Loucy (cell line): ENCODE data around the gene RAB5IF.

Source experiments
- H2AFZ ChIP-seq: fragments of 200-600 bp; sonication (generic); 2 replicates; pipeline ENCODE4 v1.6.0; 2016; ENCODE audit warnings: antibody characterized with exemption, mild to moderate bottlenecking, low read length, moderate library complexity
- H3F3A ChIP-seq: fragments of 200-600 bp; 2 replicates; pipeline ENCODE4 v1.6.0; 2016; ENCODE audit warnings: antibody characterized with exemption, low read depth, mild to moderate bottlenecking
- H3K27me3 ChIP-seq: fragments of 200-600 bp; sonication (generic); 2 replicates; pipeline ENCODE4 v1.6.1; 2014; ENCODE audit warnings: low read length, mild to moderate bottlenecking; ENCODE audit not compliant: insufficient read depth, poor library complexity, severe bottlenecking
- H3K36me3 ChIP-seq: fragments of 200-600 bp; sonication (generic); 2 replicates; pipeline ENCODE4 v1.6.1; 2016; ENCODE audit warnings: low read length; ENCODE audit not compliant: insufficient read depth
- H3K4me1 ChIP-seq: fragments of 200-600 bp; sonication (generic); 2 replicates; pipeline ENCODE4 v1.5.1; 2014; ENCODE audit warnings: low read length, mild to moderate bottlenecking; ENCODE audit not compliant: insufficient read depth, poor library complexity, severe bottlenecking
- H3K4me2 ChIP-seq: fragments of 200-600 bp; sonication (generic); 2 replicates; pipeline ENCODE4 v1.6.0; 2014; ENCODE audit warnings: antibody characterized with exemption, low read length, low read depth, mild to moderate bottlenecking; ENCODE audit not compliant: poor library complexity, severe bottlenecking
- H3K4me3 ChIP-seq: fragments of 200-600 bp; sonication (generic); 2 replicates; pipeline ENCODE4 v1.5.1; 2014; ENCODE audit warnings: low read length, mild to moderate bottlenecking, mixed read lengths; ENCODE audit not compliant: poor library complexity, severe bottlenecking
- H3K79me2 ChIP-seq: fragments of 200-600 bp; sonication (generic); 2 replicates; pipeline ENCODE4 v1.6.1; 2014; ENCODE audit warnings: low read length; ENCODE audit not compliant: insufficient read depth
- H3K9ac ChIP-seq: fragments of 200-600 bp; sonication (generic); 2 replicates; pipeline ENCODE4 v1.6.0; 2014; ENCODE audit warnings: mild to moderate bottlenecking, low read depth, low read length, moderate library complexity; ENCODE audit not compliant: poor library complexity, severe bottlenecking
- H3K9me2 ChIP-seq: fragments of 200-600 bp; sonication (generic); replicated peaks from 2 replicates; pipeline ENCODE4 v1.6.1; 2016; ENCODE audit warnings: low read depth, low read length, mixed read lengths
- H3K9me3 ChIP-seq: fragments of 200-600 bp; sonication (generic); 2 replicates; pipeline ENCODE4 v1.6.1; 2014; ENCODE audit warnings: mild to moderate bottlenecking, antibody characterized with exemption, low read length, low read depth; ENCODE audit not compliant: insufficient read depth
- H4K20me1 ChIP-seq: fragments of 200-600 bp; sonication (generic); 2 replicates; pipeline ENCODE4 v1.6.0; 2014; ENCODE audit warnings: antibody characterized with exemption, low read length, mild to moderate bottlenecking; ENCODE audit not compliant: insufficient read depth, poor library complexity, severe bottlenecking
- CTCF ChIP-seq: fragments of 200-600 bp; sonication (generic); conservative IDR thresholded peaks from 2 replicates; pipeline ENCODE4 v1.5.1; 2014; ENCODE audit warnings: mild to moderate bottlenecking, antibody characterized with exemption, low read length
- EZH2phosphoT487 ChIP-seq: fragments of 200-600 bp; IDR thresholded peaks from 2 replicates; pipeline ENCODE4 v1.6.1; 2018; ENCODE audit warnings: antibody characterized with exemption, mild to moderate bottlenecking, moderate library complexity, borderline replicate concordance

RAB5IF gene

GRCh38 chr20:36572701-36573102 lies 32.9 kb upstream of the RAB5IF start:
- H2AFZ ChIP-seq: peak overlapping the region; percentile 61
- peak overlapping the region; percentile 99 for H3K4me3 ChIP-seq
- peaks cover 21% of the 10 kb centered on the region for H4K20me1 ChIP-seq
- peak overlapping the region; percentile 59 for H3K4me2 ChIP-seq
- H3K9me2 ChIP-seq: no peaks in the 10 kb centered on the region
- H3F3A ChIP-seq: peaks cover 18% of the 10 kb centered on the region
- peaks cover 6% of the 10 kb centered on the region for H3K27me3 ChIP-seq
- H3K9ac ChIP-seq: peak overlapping the region; percentile 24
- peaks cover 33% of the 10 kb centered on the region for H3K4me1 ChIP-seq
- no peak for TF ChIP-seq CTCF
- TF ChIP-seq EZH2phosphoT487: no peak
- H3K36me3 ChIP-seq: no peaks in the 10 kb centered on the region
- H3K79me2 ChIP-seq: peaks cover 41% of the 10 kb centered on the region
- H3K9me3 ChIP-seq: no peaks in the 10 kb centered on the region

- peaks cover 38% of the 10 kb centered on the region for H3K4me1 ChIP-seq
- peak within 1 kb of the TSS; percentile 81 for H2AFZ ChIP-seq
- peaks cover 27% of the 10 kb centered on the region for H4K20me1 ChIP-seq
- H3K4me3 ChIP-seq: peak within 1 kb of the TSS; percentile 99
- H3K4me2 ChIP-seq: peak within 1 kb of the TSS; percentile 89
- H3K9me2 ChIP-seq: no peaks in the 10 kb centered on the region
- peaks cover under 1% of the 10 kb centered on the region; the same call in 1 of the 2 replicates for H3K36me3 ChIP-seq
- TF ChIP-seq EZH2phosphoT487 (no peak), CTCF (no peak)
- peaks cover 6% of the 10 kb centered on the region for H3K27me3 ChIP-seq
- H3K9ac ChIP-seq: peak within 1 kb of the TSS; percentile 100
- H3F3A ChIP-seq: peaks cover 18% of the 10 kb centered on the region
- peaks cover 46% of the 10 kb centered on the region for H3K79me2 ChIP-seq
- H3K9me3 ChIP-seq: no peaks in the 10 kb centered on the region
Observed at GRCh38 chr20:36573103-36573797, 32.3 kb upstream of the RAB5IF start, which contains the start of gene TGIF2. TSS of gene TGIF2 (plus strand) at chr20:36573597. CDS start at chr20:36578775, 5,178 bp downstream.

- H3K4me3 ChIP-seq: peak overlapping the region; percentile 99
- H3K4me2 ChIP-seq: peak overlapping the region; percentile 89
- peaks cover 18% of the 10 kb centered on the region for H3F3A ChIP-seq
- peak overlapping the region; percentile 100 for H3K9ac ChIP-seq
- H3K36me3 ChIP-seq: peaks cover 6% of the 10 kb centered on the region; the same call in 1 of the 2 replicates
- no peaks in the 10 kb centered on the region for H3K9me2 ChIP-seq
- H4K20me1 ChIP-seq: peaks cover 33% of the 10 kb centered on the region
- peak overlapping the region; percentile 77 for H2AFZ ChIP-seq
- TF ChIP-seq EZH2phosphoT487: no peak
- no peak for TF ChIP-seq CTCF
- H3K9me3 ChIP-seq: no peaks in the 10 kb centered on the region
- H3K79me2 ChIP-seq: peaks cover 52% of the 10 kb centered on the region
- H3K27me3 ChIP-seq: peaks cover 6% of the 10 kb centered on the region
- peaks cover 41% of the 10 kb centered on the region for H3K4me1 ChIP-seq
Observed at GRCh38 chr20:36573798-36574365, 31.7 kb upstream of the RAB5IF start.
